PFSK-1 (cell line): ENCODE measurements around the gene EPHA1.

Experiments used
- FOXP2 ChIP-seq: optimal IDR thresholded peaks from 2 replicates; pipeline ENCODE3; 2011; ENCODE audit warnings: borderline replicate concordance, control low read depth, inconsistent platforms; ENCODE audit not compliant: insufficient read depth; ENCODE audit errors: extremely low read length, extremely low read depth
- POLR2AphosphoS5 ChIP-seq: IDR thresholded peaks from 2 replicates; pipeline ENCODE4 v1.6.1; 2012; ENCODE audit warnings: low read depth, mild to moderate bottlenecking, control low read depth, low read length, moderate library complexity
- SIN3A ChIP-seq: IDR thresholded peaks from 2 replicates; pipeline ENCODE4 v1.6.1; 2012; ENCODE audit warnings: mild to moderate bottlenecking, low read length, moderate library complexity, borderline replicate concordance; ENCODE audit not compliant: insufficient read depth
- TAF1 ChIP-seq: IDR thresholded peaks from 2 replicates; pipeline ENCODE4 v1.6.1; 2012; ENCODE audit warnings: low read length, control low read depth, borderline replicate concordance; ENCODE audit not compliant: insufficient read depth
- TF ChIP-seq, protein P1 (sequence below), 2 experiments: IDR thresholded peaks; 2 replicates each; pipeline versions ENCODE4 v1.6.1 to v1.8.0; 2011 to 2012; ENCODE audit warnings: low read depth in 2 of 2, low read length in 2 of 2, control low read depth in 1 of 2, inconsistent platforms in 1 of 2, mild to moderate bottlenecking in 1 of 2, moderate library complexity in 1 of 2; ENCODE audit not compliant: insufficient read depth in 1 of 2

The EPHA1 gene

DNA sequence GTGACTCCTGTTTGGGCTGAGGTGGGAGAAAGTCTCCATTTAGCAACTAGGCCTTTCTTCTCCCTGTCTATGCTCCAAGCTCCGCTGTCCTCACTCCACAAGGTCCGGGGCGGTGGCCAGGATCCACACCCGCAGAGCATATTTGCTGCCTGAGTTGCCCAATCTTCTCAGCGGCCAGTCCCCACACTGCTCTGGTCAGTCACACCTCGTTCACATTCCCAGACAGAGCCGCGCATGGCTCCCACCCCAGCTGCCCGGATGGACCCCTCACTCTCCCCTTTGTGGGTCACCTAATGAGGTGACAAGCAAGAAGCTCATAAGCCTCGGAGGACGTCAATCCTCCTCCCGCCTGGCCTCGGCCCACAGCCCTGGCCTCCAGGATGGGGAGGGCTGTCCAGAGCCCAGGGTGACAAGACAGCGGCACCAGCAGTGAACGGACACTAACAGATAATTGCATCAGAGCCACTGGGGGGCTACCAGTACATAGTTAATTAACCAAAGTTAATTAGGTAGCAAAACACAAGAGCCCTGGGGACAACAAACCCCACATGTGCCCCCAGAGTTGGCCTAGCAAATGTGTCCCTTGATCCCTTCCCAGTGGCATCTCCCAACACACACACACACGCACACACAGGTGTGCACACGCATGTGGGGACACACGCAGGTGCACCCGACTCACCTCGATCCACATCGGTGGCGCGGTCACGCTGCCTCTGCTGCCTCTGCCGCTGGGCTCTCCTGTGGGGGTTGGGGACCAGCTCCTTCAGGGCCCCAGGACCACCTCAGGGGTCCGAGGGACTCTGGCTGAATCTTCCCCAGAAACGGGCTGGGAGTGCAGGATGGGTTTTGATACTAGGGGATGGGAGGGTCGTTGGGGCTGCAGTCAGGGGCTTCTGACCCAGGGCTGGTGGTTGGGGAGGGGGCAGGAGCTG, 11.8 kb downstream of the EPHA1 start:
- TF ChIP-seq TAF1: no peak
- TF ChIP-seq, protein P1, sequence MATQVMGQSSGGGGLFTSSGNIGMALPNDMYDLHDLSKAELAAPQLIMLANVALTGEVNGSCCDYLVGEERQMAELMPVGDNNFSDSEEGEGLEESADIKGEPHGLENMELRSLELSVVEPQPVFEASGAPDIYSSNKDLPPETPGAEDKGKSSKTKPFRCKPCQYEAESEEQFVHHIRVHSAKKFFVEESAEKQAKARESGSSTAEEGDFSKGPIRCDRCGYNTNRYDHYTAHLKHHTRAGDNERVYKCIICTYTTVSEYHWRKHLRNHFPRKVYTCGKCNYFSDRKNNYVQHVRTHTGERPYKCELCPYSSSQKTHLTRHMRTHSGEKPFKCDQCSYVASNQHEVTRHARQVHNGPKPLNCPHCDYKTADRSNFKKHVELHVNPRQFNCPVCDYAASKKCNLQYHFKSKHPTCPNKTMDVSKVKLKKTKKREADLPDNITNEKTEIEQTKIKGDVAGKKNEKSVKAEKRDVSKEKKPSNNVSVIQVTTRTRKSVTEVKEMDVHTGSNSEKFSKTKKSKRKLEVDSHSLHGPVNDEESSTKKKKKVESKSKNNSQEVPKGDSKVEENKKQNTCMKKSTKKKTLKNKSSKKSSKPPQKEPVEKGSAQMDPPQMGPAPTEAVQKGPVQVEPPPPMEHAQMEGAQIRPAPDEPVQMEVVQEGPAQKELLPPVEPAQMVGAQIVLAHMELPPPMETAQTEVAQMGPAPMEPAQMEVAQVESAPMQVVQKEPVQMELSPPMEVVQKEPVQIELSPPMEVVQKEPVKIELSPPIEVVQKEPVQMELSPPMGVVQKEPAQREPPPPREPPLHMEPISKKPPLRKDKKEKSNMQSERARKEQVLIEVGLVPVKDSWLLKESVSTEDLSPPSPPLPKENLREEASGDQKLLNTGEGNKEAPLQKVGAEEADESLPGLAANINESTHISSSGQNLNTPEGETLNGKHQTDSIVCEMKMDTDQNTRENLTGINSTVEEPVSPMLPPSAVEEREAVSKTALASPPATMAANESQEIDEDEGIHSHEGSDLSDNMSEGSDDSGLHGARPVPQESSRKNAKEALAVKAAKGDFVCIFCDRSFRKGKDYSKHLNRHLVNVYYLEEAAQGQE (IDR thresholded peaks at IDR 0.05; ENCODE audit: insufficient read depth in 1 of 2, low read depth in 2 of 2, low read length in 2 of 2): no peak
- TF ChIP-seq POLR2AphosphoS5: no peak
- TF ChIP-seq FOXP2: no peak

DNA sequence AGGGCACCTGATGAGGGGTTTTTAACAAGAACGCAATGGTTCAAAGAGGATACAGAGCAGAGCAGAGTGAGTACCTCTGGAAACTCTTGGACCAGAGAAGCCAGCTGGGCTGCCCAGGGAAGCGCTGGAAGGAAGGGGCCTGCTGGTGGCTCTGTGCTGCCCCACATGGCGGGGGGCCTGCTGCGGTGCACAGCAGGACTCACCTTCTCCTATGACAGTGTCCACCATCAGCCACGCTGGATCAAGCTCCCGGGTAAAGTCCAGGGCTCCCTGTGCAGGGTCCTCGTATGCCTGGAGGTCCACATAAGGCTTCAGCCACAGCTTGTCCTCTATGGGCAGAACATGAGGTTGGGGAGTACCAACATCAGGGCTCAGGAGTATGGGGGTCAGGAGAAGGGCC, 12.5 kb downstream of the EPHA1 start:
- no peak for TF ChIP-seq SIN3A
- TF ChIP-seq FOXP2: no peak
- TF ChIP-seq, protein P1 (IDR thresholded peaks at IDR 0.05; ENCODE audit: insufficient read depth in 1 of 2, low read depth in 2 of 2, low read length in 2 of 2): no peak
- TF ChIP-seq POLR2AphosphoS5: no peak
- no peak for TF ChIP-seq TAF1

DNA sequence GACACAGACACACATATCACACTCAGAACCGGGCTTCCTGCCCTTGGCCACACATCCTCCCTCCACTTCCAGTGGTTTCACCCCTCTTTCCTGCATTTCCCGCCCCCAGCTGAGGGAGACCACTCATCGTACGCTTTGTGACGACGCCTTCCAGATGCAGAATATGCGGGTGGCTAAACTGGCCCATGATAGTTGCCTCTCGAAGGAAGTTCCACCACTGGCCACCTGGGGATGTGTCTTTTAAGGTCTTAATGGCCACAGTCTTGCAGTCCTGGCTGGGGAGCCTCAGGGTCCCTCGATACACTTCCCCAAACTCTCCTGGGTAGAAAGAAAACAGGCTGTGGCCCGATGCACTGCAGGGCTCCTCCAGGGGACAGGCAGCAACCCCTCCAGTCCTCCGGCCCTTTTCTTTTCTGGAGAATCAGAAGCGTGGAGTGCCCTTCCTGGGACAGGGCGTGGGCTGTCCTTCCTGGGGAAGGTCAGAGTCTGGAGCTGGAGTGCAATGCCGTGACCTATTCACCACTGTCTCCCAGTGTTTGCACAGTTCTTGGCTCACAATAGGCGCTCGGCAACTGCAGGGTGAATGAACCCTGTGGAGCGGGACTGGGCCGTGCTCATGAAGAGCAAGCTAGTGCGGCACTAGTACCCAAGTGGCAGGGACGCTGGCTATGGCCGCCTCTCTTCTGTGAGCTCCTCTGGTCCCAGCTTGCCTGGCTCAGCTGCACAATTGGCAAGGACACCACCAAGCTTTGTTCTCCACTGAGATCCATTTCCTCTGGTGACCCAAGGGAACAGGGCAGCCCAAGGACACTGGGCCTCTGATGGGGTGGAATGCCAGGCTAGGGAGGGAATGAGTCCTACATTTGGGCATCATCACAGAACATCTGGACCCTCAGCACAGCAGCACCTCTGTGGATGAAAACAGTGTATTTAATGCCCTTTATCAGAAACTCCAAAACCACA, 13.2 kb downstream of the EPHA1 start:
- TF ChIP-seq POLR2AphosphoS5 (no peak), TAF1 (no peak), SIN3A (no peak), FOXP2 (no peak)
- TF ChIP-seq, protein P1 (IDR thresholded peaks at IDR 0.05; ENCODE audit: insufficient read depth in 1 of 2, low read depth in 2 of 2, low read length in 2 of 2): no peak

DNA sequence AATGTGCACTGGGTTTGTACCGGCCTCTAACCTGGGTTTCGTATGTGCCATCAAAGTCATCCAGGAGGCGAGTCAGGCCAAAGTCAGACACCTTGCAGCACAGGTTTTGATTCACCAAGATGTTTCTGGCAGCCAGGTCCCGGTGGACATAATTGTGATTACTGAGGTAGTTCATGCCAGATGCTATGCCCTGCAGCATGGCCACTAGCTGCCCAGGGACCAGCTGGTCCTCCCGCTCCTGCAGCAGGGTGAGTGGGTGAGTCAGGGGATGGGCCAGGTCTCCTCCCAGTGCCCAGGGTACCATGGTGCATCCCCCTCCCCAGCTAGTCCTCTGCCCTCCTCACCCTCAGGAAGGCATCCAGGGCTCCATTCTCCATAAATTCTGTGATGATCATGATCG, 13.9 kb downstream of the EPHA1 start:
- no peak for TF ChIP-seq SIN3A
- TF ChIP-seq, protein P1 (IDR thresholded peaks at IDR 0.05; ENCODE audit: insufficient read depth in 1 of 2, low read depth in 2 of 2, low read length in 2 of 2): no peak
- TF ChIP-seq POLR2AphosphoS5: no peak
- no peak for TF ChIP-seq TAF1
- no peak for TF ChIP-seq FOXP2
